HG02763 (cell line): ENCODE data around the gene TAF4B.
"Not testable (repeated sequence)": the region's sequence is repeated elsewhere in the genome, so short reads cannot be mapped to it uniquely, and the experiment has no call there.

ENCODE experiments used
- ATAC-seq: cut with Tn5 transposase; IDR thresholded peaks from one replicate; pipeline ENCODE4 v1.9.1; 2021; ENCODE audit warnings: mild to moderate bottlenecking, moderate library complexity; ENCODE audit not compliant: unreplicated experiment

The TAF4B gene

GRCh38 chr18:26419746-26420145, 193.5 kb downstream of the TAF4B start:
- no peak for ATAC-seq

- no peak for ATAC-seq
These were observed 195.3 kb downstream of the TAF4B start for GRCh38 chr18:26421503-26421902.

GRCh38 chr18:26421931-26422330, 195.7 kb downstream of the TAF4B start:
- no peak for ATAC-seq

GRCh38 chr18:26422472-26423162, 196.4 kb downstream of the TAF4B start:
- peak; percentile 79 for ATAC-seq

GRCh38 chr18:26424428-26425147, 198.3 kb downstream of the TAF4B start:
- no peak for ATAC-seq

- ATAC-seq = no peak
These were observed 198.9 kb downstream of the TAF4B start for GRCh38 chr18:26425148-26425531.

GRCh38 chr18:26429535-26430226, 203.4 kb downstream of the TAF4B start:
- ATAC-seq = no peak

- ATAC-seq = peak; percentile 57
These were observed 206.6 kb downstream of the TAF4B start for GRCh38 chr18:26432651-26433424.

- ATAC-seq = no peak
These were observed 208.6 kb downstream of the TAF4B start for GRCh38 chr18:26434887-26435286.

- ATAC-seq = no peak
These were observed 209.3 kb downstream of the TAF4B start for GRCh38 chr18:26435415-26436095.

- no peak for ATAC-seq
These were observed 210.2 kb downstream of the TAF4B start for GRCh38 chr18:26436176-26437051.

- not testable (repeated sequence) for ATAC-seq
These were observed 211.4 kb downstream of the TAF4B start for GRCh38 chr18:26437634-26438033.

GRCh38 chr18:26438980-26439379, 212.7 kb downstream of the TAF4B start:
- ATAC-seq = peak; percentile 98

GRCh38 chr18:26439537-26439936, 213.3 kb downstream of the TAF4B start:
- no peak for ATAC-seq

GRCh38 chr18:26440644-26441043, 214.4 kb downstream of the TAF4B start:
- no peak for ATAC-seq
